Daoy (cell line): ENCODE data around the gene GALNT9. TPM values are rescaled to one million over a fixed set of nuclear protein-coding genes. Genes with fewer than 3 reads are reported as not detected.

ENCODE experiments used
- DNase-seq: peaks from one replicate; pipeline ENCODE4 v3.0.0-alpha.2; 2015; ENCODE audit warnings: low read depth
- total RNA-seq: library from RNA; depleted of rRNA; stranded (reverse); fragments of >200 nt; shearing (Covaris generic); gene quantifications from 2 replicates; pipeline ENCODE4 v1.2.3, GENCODE V29; 2014

The GALNT9 gene
- total RNA-seq, 1 experiment from 2014 or later = 0.29 TPM

DNA sequence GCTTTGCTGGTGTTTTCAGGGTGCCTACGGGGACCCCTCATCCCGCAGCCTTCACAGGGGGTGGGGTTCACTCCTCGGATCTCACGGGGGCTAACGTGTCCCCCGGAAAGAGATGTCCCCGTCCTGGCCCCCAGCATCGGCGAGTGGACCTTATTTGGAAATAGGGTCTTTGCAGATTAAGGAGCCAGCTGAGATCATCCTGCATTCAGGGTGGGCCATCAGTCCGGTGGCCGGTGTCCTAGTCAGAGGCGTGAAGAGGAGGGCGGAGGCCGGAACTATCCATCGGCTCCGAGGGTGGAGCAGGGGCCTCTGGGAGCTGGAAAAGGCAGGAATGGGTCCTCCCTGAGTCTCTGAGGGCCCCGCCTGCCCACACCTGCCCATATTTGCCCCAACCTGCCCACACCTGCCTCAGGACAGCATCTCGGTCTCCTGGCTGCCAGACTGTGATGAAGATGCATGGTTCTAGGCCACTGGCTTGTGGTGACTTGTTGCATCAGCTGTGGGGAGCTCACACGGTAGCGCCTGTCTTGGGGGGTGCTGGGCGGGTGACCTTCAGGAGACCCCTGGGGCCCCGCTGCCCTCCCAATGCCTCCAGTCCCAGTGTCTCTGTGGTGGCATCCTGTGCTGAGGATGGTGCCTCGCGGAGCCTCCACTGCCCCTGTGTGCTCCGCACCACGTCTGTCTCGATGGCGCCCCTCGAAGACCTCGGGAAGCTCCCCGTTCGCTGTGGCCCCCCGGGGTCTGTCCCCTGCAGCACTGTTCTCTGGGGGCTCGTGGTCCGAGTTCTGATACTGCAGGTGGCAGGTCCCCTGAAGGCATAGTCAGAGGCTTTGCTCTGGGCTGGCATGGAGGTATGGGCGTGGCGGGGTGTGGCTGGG, 170.5 kb downstream of the GALNT9 start:
- no peak for DNase-seq

DNA sequence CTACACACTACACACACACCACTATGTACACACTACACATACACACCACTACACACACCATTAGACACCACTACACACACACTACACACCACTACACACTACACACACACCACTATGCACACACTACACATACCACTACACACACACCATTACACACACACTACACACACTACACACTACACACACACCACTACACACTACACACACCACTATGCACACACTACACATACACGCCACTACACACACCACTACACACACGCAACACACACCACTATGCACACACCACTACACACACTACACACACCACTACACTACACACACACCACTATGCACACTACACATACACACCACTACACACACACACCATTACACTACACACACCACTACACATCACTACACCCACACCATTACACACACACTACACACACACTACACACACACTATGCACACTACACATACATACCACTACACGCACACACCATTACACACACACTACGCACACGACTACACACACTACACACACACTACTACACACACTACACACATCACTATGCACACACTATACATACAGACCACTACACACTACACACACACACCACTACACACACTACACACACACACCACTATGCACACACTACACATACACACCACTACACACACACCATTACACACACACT, 171.5 kb downstream of the GALNT9 start:
- DNase-seq = no peak

DNA sequence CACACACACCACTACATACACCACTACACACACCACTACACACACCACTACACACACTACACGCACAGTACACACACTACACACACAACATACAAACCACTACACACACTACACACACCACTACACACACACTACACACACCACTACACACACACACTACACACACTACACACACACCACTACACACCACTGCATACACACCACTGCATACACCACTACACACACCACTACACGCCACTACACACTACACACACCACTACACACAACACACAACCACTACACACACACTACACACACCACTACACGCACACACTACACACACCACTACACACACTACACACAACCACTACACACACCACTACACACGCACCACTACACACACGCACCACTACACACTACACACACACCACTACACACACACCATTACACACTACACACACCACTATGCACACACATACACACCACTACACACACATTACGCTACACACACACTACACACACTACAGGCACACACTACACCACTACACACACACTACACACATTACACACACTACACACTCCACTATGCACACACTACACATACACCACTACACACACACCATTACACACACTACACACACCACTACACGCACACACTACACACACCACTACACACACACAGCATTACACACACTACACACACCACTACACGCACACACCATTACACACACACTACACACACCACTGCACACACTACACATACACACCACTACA, 172.6 kb downstream of the GALNT9 start:
- no peak for DNase-seq

DNA sequence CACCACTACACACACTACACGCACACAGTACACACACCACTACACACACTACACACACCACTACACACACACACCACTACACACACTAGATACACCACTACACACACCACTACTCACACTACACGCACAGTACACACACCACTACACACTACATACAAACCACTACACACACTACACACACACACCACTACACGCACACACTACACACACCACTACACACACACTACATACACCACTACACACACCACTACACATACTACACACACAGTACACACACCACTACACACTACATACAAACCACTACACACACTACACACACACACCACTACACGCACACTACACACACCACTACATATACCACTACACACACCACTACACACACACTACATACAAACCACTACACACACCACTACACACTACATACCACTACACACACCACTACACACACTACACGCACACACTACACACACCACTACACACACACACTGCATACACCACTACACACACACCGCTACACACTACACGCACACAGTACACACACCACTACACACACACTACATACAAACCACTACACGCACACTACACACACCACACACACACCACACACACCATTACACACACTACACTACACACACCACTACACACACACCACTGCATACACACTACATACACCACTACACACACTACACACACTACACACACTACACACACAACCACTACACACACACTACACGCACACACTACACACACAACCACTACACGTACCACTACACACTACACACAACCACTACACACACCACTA, 173.4 kb downstream of the GALNT9 start:
- DNase-seq = no peak

DNA sequence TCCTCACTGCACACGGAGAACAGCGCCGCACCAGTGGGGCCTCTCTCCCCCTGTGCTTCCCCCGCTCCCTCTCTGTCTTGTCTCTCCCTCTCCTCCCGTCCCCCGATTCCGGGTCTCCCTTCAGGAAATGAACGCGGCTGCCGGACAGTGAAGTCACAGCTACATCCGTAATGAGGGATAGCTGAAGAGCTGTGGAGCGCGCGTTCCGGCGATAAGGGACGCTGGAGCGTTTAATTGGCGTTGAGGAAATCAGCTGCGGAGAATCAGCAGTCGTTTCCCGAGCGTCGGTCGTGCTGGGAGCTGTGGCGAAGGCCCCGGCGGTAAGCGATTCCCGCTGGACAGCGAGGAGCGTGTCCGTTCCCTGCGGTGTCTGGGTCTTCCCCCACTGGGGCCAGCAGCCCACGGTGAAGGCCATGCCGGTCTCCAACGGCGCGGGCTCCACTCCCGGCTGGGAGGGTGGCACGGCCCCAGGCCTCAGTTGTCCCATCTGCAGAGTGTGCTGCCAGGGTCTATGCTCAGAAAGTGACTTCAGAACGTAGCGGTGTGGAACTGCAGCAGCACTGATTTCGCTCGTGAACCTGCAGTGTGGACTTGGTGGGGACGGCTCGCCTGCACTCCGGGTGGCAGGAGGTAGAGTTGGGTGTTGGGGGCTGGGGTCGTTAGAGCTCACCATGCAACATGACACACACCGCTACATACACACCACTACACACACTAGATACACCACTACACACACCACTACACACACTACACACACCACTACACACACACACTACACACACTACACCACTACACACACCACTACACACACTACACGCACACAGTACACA, 174.2 kb downstream of the GALNT9 start:
- no peak for DNase-seq

DNA sequence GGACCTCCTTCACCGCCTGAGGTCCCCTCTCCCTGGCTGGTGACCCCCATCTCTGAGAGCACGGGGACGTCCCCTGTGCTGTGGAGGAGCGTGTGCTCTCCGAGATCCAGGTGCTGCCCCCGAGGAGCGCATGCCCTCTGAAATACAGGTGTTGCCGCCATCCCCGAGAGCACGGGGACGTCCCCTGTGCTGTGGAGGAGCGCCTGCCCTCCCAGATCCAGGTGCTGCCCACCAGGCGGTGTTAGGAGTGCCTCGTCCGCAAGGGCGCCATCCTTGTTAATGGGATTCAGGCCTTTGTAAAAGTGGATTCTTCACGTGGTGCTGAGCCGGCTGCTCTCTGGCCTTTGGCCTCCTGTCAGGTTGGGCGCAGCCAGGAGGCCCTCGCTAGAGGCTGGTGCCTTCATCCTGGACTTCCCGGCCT, 175.0 kb downstream of the GALNT9 start:
- DNase-seq = no peak

DNA sequence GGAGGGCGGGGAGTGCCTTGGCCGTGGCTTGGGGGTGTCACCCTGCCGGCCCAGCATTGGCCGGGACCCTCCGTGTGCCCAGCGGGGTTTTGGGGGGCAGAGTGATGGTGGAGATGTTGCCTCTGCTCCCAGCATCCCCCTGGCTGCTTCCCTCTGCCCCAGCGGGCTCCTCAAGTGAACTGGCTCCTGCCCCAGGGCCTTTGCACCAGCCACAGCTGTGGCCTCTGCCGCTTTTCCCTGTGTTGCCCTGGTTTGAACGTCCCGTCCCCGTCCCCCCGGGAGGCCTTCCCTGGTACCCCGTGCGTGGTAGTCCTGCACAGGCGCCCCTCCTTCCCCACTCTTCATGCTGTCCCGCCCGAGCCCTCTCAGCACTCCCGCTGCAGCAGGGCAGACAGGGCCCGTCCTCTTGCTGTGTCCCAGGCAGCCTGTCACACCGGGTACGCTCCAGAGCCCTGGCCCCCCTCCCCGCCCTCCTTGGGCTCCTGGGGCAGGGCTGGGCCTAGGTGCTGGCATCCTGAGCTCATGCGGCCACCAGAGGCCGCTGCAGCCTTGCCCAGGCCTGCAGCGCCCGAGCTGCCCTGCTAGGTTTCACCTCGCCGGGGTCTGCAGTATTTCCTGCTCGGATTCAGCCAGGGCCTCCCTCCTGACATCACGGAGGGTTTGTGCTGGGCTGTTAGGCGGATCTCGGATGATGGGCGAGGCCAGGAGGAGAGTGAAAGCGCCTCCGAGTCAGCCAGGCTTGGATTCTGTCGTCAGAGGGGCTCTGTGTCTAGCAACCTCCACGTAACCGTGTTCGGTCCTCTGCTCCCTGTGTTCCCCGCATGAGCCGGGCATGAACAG, 175.7 kb downstream of the GALNT9 start:
- DNase-seq = peak; percentile 57

DNA sequence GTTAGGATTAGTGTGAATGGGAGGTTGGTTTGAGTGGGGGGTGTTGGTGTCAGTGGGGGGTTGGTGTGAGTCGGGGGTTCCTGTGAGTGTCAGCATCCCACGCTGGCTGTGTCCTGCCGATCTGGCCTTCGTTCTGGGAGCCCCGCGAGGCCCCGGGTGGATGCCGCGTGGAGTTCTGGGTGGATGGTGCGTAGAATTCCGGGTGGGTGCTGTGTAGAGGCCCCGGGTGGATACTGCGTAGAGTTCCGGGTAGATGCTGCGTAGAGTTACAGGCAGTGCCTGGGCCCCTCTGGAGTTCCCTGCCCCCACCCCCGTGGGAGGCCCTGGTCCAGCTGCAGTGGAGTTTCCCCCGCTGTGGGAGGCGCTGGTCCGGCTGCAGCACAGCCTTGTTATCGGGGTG, 176.4 kb downstream of the GALNT9 start:
- DNase-seq = no peak

DNA sequence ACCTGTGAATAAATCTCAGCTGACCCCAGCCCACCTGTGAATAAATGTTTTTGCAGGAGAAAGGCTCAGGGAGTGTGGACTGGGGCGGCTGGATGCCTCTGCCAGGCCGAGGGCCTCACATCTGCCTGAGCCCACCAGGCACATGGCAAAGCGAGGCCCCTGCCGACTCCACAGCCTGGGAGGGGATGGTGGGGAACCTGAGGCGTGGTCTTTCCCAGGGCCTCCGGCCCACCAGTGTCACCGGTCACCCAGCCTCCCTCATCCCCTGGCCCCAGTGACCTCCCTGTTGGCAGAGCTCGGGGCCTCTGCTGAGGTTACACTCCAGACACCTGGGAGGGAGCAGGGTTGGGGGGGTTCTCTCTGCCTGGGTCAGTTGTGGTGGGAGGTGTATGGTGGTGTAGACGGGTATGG, 177.0 kb downstream of the GALNT9 start:
- no peak for DNase-seq

DNA sequence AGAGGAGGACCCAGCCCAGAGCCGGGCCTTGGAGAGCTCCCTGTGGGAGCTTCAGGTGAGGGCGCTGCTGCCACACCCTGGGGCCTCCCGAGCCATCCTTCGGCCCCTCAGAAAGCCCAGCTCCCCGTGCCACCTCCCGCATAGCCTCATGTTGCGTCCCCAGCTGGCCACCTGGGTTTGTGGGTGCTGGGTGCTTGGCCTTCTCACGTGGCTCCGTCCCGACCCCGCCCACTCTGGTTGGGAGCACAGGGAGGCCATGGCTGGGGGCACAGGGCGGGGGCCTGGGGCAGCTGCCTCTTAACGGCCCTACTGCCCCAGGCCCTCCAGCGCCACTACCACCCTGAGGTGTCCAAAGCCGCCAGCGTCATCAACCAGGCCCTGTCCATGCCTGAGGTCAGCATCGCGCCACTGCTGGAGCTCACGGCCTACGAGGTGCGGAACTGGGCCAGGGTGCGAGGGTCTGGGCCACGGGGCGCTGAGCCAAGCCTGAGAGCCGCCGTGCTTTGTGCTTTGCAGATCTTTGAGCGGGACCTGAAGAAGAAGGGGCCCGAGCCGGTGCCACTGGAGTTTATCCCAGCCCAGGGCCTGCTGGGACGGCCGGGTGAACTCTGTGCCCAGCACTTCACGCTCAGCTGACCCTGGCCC, 177.5 kb downstream of the GALNT9 start:
- DNase-seq = no peak

DNA sequence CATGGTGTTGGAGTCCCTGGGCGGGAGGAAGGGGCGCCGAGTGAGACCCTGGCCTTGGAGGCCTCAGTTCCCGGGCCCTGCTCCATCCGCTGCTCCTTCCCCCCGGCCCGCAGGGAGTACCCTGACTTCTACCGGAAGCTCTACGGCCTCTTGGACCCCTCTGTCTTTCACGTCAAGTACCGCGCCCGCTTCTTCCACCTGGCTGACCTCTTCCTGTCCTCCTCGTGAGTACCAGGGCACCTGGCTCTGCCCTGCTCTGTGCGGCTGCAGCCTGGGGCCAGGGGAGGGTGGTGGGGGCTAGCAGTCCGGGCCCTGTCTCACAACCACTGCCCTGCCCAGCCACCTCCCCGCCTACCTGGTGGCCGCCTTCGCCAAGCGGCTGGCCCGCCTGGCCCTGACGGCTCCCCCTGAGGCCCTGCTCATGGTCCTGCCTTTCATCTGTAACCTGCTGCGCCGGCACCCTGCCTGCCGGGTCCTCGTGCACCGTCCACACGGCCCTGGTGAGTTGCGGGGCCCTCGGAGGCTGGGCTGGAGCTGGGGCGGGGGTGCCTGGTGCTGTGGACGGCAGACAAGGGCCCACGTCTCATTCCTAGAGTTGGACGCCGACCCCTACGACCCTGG, 178.1 kb downstream of the GALNT9 start:
- DNase-seq = no peak

DNA sequence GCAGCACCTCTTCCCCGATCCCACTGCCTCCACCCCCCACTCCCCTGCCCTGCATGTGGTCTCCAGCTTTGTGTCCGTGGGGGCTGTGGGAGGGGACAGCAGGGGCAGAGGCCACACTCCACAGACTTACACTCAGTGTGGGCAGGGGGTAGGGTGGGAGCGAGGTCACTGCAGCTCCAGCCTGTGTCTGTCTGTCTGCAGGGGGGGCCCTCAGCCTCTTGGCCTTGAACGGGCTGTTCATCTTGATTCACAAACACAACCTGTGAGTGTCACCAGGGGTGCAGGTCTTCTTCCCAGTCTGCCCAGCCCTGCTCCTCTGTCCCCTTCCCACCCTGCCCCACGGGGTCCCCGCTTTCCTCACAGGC, 178.6 kb downstream of the GALNT9 start:
- DNase-seq = no peak

DNA sequence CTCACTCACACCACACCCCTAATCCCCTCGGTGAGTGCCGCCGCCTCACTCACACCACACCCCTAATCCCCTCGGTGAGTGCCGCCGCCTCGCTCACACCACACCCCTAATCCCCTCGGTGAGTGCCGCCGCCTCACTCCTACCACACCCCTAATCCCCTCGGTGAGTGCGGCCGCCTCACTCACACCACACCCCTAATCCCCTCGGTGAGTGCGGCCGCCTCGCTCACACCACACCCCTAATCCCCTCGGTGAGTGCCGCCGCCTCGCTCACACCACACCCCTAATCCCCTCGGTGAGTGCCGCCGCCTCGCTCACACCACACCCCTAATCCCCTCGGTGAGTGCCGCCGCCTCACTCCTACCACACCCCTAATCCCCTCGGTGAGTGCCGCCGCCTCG, 179.9 kb downstream of the GALNT9 start:
- DNase-seq = peak; percentile 33

DNA sequence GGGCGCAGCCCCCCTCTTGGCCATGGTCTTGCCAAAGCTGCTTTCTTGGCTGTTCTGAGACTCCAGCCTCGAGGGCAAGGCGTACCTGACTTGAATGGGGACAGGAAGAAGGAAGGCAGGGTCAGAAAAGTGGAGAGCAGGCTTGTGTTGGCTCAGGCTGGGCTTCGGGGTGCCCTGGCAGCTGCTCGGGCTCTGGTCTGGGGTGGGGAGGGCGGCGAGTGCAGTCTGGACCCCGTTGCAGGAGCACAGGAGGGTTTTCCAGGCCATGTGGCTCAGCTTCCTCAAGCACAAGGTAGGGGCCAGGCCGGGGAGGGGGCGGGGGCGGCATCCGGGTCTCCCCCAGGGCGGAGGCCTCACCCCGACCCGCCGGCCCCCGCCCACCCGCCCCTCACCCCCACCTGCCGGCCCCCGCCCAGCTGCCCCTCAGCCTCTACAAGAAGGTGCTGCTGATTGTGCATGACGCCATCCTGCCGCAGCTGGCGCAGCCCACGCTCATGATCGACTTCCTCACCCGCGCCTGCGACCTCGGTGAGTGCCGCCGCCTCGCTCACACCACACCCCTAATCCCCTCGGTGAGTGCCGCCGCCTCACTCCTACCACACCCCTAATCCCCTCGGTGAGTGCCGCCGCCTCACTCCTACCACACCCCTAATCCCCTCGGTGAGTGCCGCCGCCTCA, 180.9 kb downstream of the GALNT9 start:
- DNase-seq = no peak

DNA sequence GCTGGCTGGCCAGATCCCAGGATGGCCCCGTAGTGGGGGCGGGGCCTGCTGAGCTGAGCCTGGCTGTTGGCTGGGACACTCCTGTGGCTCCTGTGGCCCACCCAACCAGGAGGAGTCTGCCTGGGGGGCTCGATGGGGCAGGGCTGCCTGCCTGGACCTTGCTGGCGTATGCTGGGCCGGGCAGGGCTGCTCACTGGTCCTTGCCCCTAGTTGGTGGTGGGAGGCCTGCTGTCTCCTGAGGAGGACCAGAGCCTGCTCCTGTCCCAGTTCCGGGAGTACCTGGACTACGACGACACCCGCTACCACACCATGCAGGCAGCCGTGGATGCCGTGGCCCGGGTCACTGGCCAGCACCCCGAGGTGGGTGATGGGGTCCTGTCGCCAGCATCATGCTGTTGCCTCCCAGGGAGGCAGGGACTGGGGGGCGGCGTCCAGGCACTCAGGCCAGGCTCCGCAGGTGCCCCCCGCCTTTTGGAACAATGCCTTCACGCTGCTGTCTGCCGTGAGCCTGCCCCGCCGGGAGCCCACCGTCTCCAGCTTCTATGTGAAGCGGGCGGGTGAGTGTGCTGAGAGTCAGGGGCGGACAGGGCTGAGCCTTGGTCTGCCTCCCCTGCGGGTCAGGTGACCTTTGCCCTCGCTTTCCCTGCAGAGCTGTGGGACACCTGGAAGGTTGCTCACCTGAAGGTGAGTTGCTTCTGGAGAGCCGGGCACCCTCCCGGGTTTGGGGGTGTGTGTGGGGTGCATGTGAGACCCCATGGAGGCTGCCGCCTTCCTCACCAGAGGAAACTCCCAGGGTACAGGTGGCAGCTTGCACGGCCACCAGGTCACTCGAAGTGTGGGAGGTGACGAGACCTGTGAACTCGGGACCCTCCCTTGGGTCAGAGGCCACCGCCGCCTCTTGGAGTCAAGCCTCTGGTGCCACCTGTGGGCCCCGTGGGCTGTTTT, 181.7 kb downstream of the GALNT9 start:
- no peak for DNase-seq

DNA sequence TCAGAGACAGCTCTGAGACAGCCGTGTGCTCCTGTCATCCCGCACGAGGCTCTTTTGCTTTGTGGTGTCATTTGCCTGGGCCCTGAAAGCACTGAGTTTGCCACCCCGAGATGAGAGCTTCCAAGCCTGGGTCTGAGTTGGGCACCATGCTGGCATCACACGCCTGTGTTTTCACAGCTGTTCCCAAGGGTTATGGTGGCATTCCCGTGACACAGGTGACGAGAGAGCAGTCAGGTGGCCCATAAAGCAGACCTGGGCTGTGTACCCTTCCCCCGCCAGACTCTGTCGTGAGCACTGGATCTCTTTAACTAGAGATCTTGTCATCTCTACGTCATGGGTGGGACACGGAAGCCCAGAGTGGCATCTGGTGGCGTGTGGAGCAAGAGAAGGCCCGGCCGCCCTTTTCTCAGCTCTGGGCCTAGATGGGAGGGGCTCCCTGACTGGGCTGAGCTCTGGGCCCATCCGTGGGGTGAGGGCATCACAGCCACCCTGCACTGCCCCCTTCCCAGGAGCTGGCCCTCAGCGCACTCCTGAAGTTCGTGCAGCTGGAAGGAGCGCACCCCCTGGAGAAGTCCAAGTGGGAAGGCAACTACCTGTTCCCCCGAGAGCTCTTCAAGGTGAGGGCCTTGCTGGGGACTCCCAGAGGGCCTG, 182.5 kb downstream of the GALNT9 start:
- DNase-seq = no peak
